CD4-positive, alpha-beta T cell (primary cell): ENCODE data around the gene RAD51B. TPM values are rescaled to one million over a fixed set of nuclear protein-coding genes. Genes with fewer than 3 reads are reported as not detected.
A peak's percentile ranks its signal among the peaks of the same experiment; 100 is the strongest.

Source experiments
- ATAC-seq: fragments of 200-7000 bp; cut with Tn5 transposase; one replicate; pipeline ENCODE4 v1.10.0; 2022; ENCODE audit warnings: mild to moderate bottlenecking; ENCODE audit not compliant: poor library complexity
- CTCF ChIA-PET: fragments of 350-600 bp; sonication (Branson Sonifier 250); formaldehyde crosslinking; loops from one replicate; lab custom pipeline; 2021; ENCODE audit warnings: antibody characterized with exemption, inconsistent platforms; lab: Charles Lee
- POLR2A ChIA-PET: fragments of 350-600 bp; sonication (Branson Sonifier 250); formaldehyde crosslinking; loops from one replicate; lab custom pipeline; 2021; ENCODE audit warnings: antibody characterized with exemption, inconsistent platforms; lab: Charles Lee
- DNase-seq, 14 experiments: peaks; one replicate each; pipeline ENCODE4 v3.0.0-alpha.2; 2013 to 2020; ENCODE audit warnings: mixed read lengths in 2 of 14
- H3K27ac ChIP-seq, 2 donors: one replicate each; pipeline versions ENCODE4 v1.5.1 to v1.7.0; 2013; ENCODE audit warnings: low read length in 2 of 2, low read depth in 1 of 2, mild to moderate bottlenecking in 1 of 2
- H3K27me3 ChIP-seq, 2 experiments: 1 replicate in 1 of 2; 2 replicates in 1 of 2; pipeline versions ENCODE4 v1.6.1 to v1.7.0; 2013; ENCODE audit warnings: low read length in 2 of 2, control low read depth in 1 of 2, mild to moderate bottlenecking in 1 of 2, moderate library complexity in 1 of 2; ENCODE audit not compliant: insufficient read depth in 2 of 2, control insufficient read depth in 1 of 2
- H3K36me3 ChIP-seq: one replicate; pipeline ENCODE4 v1.6.1; 2013; ENCODE audit warnings: low read length, control low read depth; ENCODE audit not compliant: insufficient read depth
- H3K4me1 ChIP-seq: one replicate; pipeline ENCODE4 v1.6.1; 2013; ENCODE audit warnings: low read length, control low read depth; ENCODE audit not compliant: insufficient read depth
- H3K4me3 ChIP-seq: one replicate; pipeline ENCODE4 v1.5.1; 2013; ENCODE audit warnings: mild to moderate bottlenecking, low read length, moderate library complexity
- H3K9me3 ChIP-seq, 2 experiments: 1 replicate in 1 of 2; 2 replicates in 1 of 2; pipeline versions ENCODE4 v1.6.1 to v1.7.0; 2013; ENCODE audit warnings: low read length in 2 of 2, mild to moderate bottlenecking in 2 of 2, control low read depth in 1 of 2, moderate library complexity in 1 of 2; ENCODE audit not compliant: control insufficient read depth in 1 of 2, insufficient read depth in 1 of 2
- H3K27ac Mint-ChIP-seq: one replicate; pipeline ENCODE4 v1.8.0; 2020; ENCODE audit warnings: mixed read lengths
- H3K27me3 Mint-ChIP-seq: one replicate; pipeline ENCODE4 v1.8.0; 2021; ENCODE audit warnings: mixed read lengths
- H3K36me3 Mint-ChIP-seq: one replicate; pipeline ENCODE4 v1.8.0; 2021; ENCODE audit warnings: low read depth, mixed read lengths
- H3K4me1 Mint-ChIP-seq: one replicate; pipeline ENCODE4 v1.8.0; 2021; ENCODE audit warnings: low read depth, mixed read lengths
- H3K4me3 Mint-ChIP-seq: one replicate; pipeline ENCODE4 v1.8.0; 2020; ENCODE audit warnings: mild to moderate bottlenecking, mixed read lengths
- H3K9me3 Mint-ChIP-seq: one replicate; pipeline ENCODE4 v1.8.0; 2020; ENCODE audit warnings: mixed read lengths
- intact Hi-C, 2 experiments: fragments of 100-400 bp; cut with DNase I in 1 of 2; cut with micrococcal nuclease in 1 of 2; formaldehyde crosslinking; loops; one replicate each; pipeline versions ENCODE4 v1.15.1 to v1.9.0; 2023 to 2025; cut with DNase I, micrococcal nuclease
- total RNA-seq, 174 experiments: library from RNA in 2 of 174; stranded (reverse) in 2 of 174; gene quantifications; one replicate each; pipeline ENCODE4 v1.2.3 and lab custom pipeline; 2021 to 2026
- TF ChIP-seq, protein P1 (sequence below): fragments of 200-600 bp; IDR thresholded peaks from one replicate; pipeline ENCODE4 v1.8.0; 2022; ENCODE audit warnings: antibody characterized with exemption, mild to moderate bottlenecking

RAD51B gene
- total RNA-seq, 2 experiments from 2014 or later, result 18.4 to 20.0 TPM

DNA sequence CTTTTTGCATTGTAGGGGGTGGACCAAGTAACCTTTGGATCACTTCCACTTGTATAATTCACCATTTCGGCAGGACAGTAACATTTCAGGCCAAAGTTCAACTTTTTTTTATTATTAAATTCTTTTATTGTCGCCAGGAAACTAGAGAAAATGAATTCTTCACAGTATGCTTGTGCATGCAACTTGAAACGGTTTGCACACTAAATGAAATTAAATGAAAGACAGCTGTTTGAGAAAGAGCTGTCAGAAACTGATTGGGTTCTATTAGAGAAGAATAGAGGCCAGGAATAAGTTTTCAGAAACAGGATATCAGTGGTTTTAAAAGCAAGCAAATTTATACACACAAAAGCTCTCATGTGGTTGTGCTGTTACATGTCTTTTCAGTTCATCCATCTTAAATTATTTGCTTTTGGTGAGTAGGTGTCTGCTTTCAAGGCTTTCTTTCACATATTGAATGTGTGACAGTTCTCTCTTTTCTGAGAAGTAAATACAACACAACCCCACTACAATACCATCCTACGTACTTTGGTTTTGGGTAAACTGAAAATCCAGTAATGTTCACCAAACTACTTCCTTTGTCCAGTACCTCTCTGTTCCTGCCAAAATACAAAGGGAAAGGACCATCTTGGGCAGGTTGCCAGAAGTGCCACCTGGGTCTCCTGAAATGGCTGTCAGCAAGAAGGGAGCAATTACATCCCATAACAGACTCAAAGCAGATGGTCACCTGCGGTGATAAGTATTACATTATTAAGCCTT is 291.7 kb downstream of the RAD51B start:
- H3K4me1 Mint-ChIP-seq, result peaks cover 36% of the 10 kb centered on the region
- Histone ChIP-seq H3K9me3 (no peaks in the 10 kb centered on the region), H3K4me1 (no peaks in the 10 kb centered on the region), H3K4me3 (no peak overlapping the region), H3K36me3 (no peaks in the 10 kb centered on the region), H3K27ac (no peak overlapping the region), H3K27me3 (no peaks in the 10 kb centered on the region)
- DNase-seq, result peak in 1 of 14 experiments; percentile 29
- H3K4me3 Mint-ChIP-seq, result no peak overlapping the region
- H3K36me3 Mint-ChIP-seq, result no peaks in the 10 kb centered on the region
- ChIA-PET POLR2A (no interaction called here), CTCF (no interaction called here)
- no peak overlapping the region for H3K27ac Mint-ChIP-seq
- no peaks in the 10 kb centered on the region for H3K27me3 Mint-ChIP-seq
- no peak for ATAC-seq
- H3K9me3 Mint-ChIP-seq, result no peaks in the 10 kb centered on the region
- intact Hi-C loops, result no loop called here
- TF ChIP-seq, protein P1, sequence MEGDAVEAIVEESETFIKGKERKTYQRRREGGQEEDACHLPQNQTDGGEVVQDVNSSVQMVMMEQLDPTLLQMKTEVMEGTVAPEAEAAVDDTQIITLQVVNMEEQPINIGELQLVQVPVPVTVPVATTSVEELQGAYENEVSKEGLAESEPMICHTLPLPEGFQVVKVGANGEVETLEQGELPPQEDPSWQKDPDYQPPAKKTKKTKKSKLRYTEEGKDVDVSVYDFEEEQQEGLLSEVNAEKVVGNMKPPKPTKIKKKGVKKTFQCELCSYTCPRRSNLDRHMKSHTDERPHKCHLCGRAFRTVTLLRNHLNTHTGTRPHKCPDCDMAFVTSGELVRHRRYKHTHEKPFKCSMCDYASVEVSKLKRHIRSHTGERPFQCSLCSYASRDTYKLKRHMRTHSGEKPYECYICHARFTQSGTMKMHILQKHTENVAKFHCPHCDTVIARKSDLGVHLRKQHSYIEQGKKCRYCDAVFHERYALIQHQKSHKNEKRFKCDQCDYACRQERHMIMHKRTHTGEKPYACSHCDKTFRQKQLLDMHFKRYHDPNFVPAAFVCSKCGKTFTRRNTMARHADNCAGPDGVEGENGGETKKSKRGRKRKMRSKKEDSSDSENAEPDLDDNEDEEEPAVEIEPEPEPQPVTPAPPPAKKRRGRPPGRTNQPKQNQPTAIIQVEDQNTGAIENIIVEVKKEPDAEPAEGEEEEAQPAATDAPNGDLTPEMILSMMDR, result no peak

DNA sequence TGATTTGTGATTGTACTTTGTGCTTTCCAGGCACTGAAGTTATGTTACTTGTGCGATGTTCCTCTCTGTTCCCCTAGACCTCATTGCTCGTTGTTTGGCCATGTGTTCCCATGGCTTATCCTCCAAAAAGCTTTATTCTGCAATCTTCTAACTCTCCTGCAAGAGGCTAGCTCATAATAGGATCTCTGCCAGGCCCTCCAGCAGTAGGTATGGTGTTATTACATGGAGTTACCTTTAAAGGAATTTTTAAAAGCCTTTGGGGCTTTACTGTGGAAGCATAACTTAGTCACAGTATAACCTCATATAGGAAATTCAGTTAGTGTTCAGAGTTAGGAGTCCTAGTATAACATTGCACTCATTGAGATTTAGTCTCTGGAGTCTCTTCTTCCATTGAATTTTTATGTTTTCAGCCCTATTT is 292.3 kb downstream of the RAD51B start:
- TF ChIP-seq, protein P1, result no peak
- intact Hi-C loops, result no loop called here
- peaks cover 36% of the 10 kb centered on the region for H3K4me1 Mint-ChIP-seq
- no peaks in the 10 kb centered on the region for H3K9me3 Mint-ChIP-seq
- no peak overlapping the region for H3K4me3 Mint-ChIP-seq
- H3K27me3 Mint-ChIP-seq, result no peaks in the 10 kb centered on the region
- no peak overlapping the region for H3K27ac Mint-ChIP-seq
- H3K4me3 ChIP-seq, result no peak overlapping the region
- DNase-seq (no peak), ATAC-seq (no peak)
- H3K36me3 Mint-ChIP-seq, result no peaks in the 10 kb centered on the region
- no peaks in the 10 kb centered on the region for H3K4me1 ChIP-seq
- CTCF ChIA-PET, result no interaction called here
- POLR2A ChIA-PET, result no interaction called here
- H3K9me3 ChIP-seq, result no peaks in the 10 kb centered on the region
- no peak overlapping the region for H3K27ac ChIP-seq
- H3K27me3 ChIP-seq, result no peaks in the 10 kb centered on the region
- H3K36me3 ChIP-seq, result no peaks in the 10 kb centered on the region

DNA sequence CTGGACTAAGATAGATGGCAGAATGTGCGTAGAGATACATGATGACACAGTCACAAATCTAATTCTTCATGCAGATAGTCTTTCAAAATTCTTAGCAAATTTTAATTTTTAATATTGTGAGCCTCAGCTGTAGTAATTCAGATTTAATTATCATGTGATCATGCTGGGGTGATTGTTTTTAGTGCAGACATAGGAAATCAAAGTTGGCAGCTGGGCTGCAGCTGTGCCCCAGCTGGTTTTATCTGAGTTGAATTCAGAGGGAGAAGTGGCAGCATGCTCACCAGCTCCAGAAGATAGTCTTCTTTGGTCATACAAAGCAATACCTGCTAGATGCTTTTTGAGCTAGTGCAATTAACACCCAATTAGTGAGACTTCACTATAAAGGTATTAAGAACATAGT is 292.9 kb downstream of the RAD51B start:
- Histone ChIP-seq H3K4me1 (no peaks in the 10 kb centered on the region), H3K27ac (no peak overlapping the region), H3K4me3 (no peak overlapping the region), H3K9me3 (no peaks in the 10 kb centered on the region), H3K27me3 (no peaks in the 10 kb centered on the region), H3K36me3 (no peaks in the 10 kb centered on the region)
- no peak for DNase-seq
- H3K27me3 Mint-ChIP-seq, result no peaks in the 10 kb centered on the region
- no peaks in the 10 kb centered on the region for H3K9me3 Mint-ChIP-seq
- TF ChIP-seq, protein P1, result no peak
- no peak for ATAC-seq
- H3K27ac Mint-ChIP-seq, result no peak overlapping the region
- H3K36me3 Mint-ChIP-seq, result no peaks in the 10 kb centered on the region
- CTCF ChIA-PET, result no interaction called here
- H3K4me3 Mint-ChIP-seq, result no peak overlapping the region
- intact Hi-C loops, result no loop called here
- H3K4me1 Mint-ChIP-seq, result peaks cover 36% of the 10 kb centered on the region
- POLR2A ChIA-PET, result no interaction called here
